Measurements from ENCODE around the gene KLRC3. TPM values are rescaled to one million over a fixed set of nuclear protein-coding genes. Genes with fewer than 3 reads are reported as not detected.
"Not testable (repeated sequence)": the region's sequence is repeated elsewhere in the genome, so short reads cannot be mapped to it uniquely, and the experiment has no call there.

KLRC3 gene
- total RNA-seq (2021; fragmentation: NEBNext Ultra II Directional; extraction: Animal tissue kit (Norgen Biotek cat#: 25700)): not detected
- long read RNA-seq: 0 reads

- H3K4me3 Mint-ChIP-seq: not testable (repeated sequence)
Measured at GRCh38 chr12:10420334-10420733, at the start of gene KLRC3. KLRC3 (minus strand) TSS chr12:10420595; CDS start chr12:10420550, 45 bp downstream.

GRCh38 chr12:10469701-10470100, 49.3 kb upstream of the KLRC3 start:
- Mint-ChIP-seq H3K27ac (no peak overlapping the region), H3K27me3 (ENCODE audit: insufficient read depth) (no peaks in the 10 kb centered on the region; the same call in 1 of the 2 replicates), H3K36me3 (ENCODE audit: low read depth) (no peaks in the 10 kb centered on the region), H3K4me1 (ENCODE audit: low read depth) (no peaks in the 10 kb centered on the region), H3K4me3 (no peak overlapping the region), H3K9me3 (no peaks in the 10 kb centered on the region; the same call in 1 of the 2 replicates)
- DNase-seq: no peak
- no peak for TF ChIP-seq CTCF (IDR thresholded peaks at IDR 0.05)

More at GRCh38 chr12:10420334-10420733, at the start of gene KLRC3:
- not testable (repeated sequence) for H3K36me3 Mint-ChIP-seq (ENCODE audit: low read depth); H3K4me1 Mint-ChIP-seq (ENCODE audit: low read depth); H3K9me3 Mint-ChIP-seq; H3K27ac Mint-ChIP-seq; H3K27me3 Mint-ChIP-seq (ENCODE audit: insufficient read depth); DNase-seq

- Mint-ChIP-seq H3K4me3 (no peak overlapping the region), H3K36me3 (ENCODE audit: low read depth) (no peaks in the 10 kb centered on the region), H3K9me3 (no peaks in the 10 kb centered on the region; the same call in 1 of the 2 replicates), H3K4me1 (ENCODE audit: low read depth) (no peaks in the 10 kb centered on the region), H3K27me3 (ENCODE audit: insufficient read depth) (peaks cover 2% of the 10 kb centered on the region), H3K27ac (no peak overlapping the region)
- no peak for TF ChIP-seq CTCF (IDR thresholded peaks at IDR 0.05)
- DNase-seq: no peak
Measured at GRCh38 chr12:10466311-10466710, 45.9 kb upstream of the KLRC3 start.

- Mint-ChIP-seq H3K27me3 (ENCODE audit: insufficient read depth) (peaks cover 9% of the 10 kb centered on the region), H3K9me3 (peaks cover 10% of the 10 kb centered on the region), H3K4me1 (ENCODE audit: low read depth) (no peaks in the 10 kb centered on the region), H3K4me3 (no peak overlapping the region), H3K27ac (no peak overlapping the region), H3K36me3 (ENCODE audit: low read depth) (no peaks in the 10 kb centered on the region)
- no peak for DNase-seq
- TF ChIP-seq CTCF (IDR thresholded peaks at IDR 0.05): no peak
Measured at GRCh38 chr12:10457760-10458159, 37.4 kb upstream of the KLRC3 start.

- Mint-ChIP-seq H3K27me3 (ENCODE audit: insufficient read depth) (peaks cover 9% of the 10 kb centered on the region; the same call in 1 of the 2 replicates), H3K9me3 (peaks cover 10% of the 10 kb centered on the region), H3K4me3 (no peak overlapping the region), H3K36me3 (ENCODE audit: low read depth) (no peaks in the 10 kb centered on the region), H3K27ac (no peak overlapping the region), H3K4me1 (ENCODE audit: low read depth) (no peaks in the 10 kb centered on the region)
- no peak for TF ChIP-seq CTCF (IDR thresholded peaks at IDR 0.05)
- no peak for DNase-seq
Measured at GRCh38 chr12:10456856-10457255, 36.5 kb upstream of the KLRC3 start.

- TF ChIP-seq CTCF (IDR thresholded peaks at IDR 0.05): no peak
- H3K27ac Mint-ChIP-seq: no peak overlapping the region
Measured at GRCh38 chr12:10455766-10456165, 35.4 kb upstream of the KLRC3 start.

More at GRCh38 chr12:10455766-10456165, 35.4 kb upstream of the KLRC3 start:
- Mint-ChIP-seq H3K36me3 (ENCODE audit: low read depth) (no peaks in the 10 kb centered on the region), H3K4me1 (ENCODE audit: low read depth) (no peaks in the 10 kb centered on the region), H3K27me3 (ENCODE audit: insufficient read depth) (peaks cover 9% of the 10 kb centered on the region; the same call in 1 of the 2 replicates), H3K9me3 (peaks cover 10% of the 10 kb centered on the region), H3K4me3 (no peak overlapping the region)
- DNase-seq: no peak
